SK-N-SH (cell line): Measurements from ENCODE around the gene GPATCH2L.

ENCODE experiments used
- CTCF ChIP-seq: fragments of 200-600 bp; sonication (generic); IDR thresholded peaks from 2 replicates; pipeline ENCODE4 v1.6.1; 2017; ENCODE audit warnings: antibody characterized with exemption, mild to moderate bottlenecking, moderate library complexity
- ELF1 ChIP-seq: IDR thresholded peaks from 2 replicates; pipeline ENCODE4 v1.4.0; 2012
- FOXJ3 ChIP-seq: sonication (generic); formaldehyde crosslinking; IDR thresholded peaks from 2 replicates; pipeline ENCODE4 v1.5.1; 2020; ENCODE audit warnings: mild to moderate bottlenecking, missing genetic modification reagents
- RCOR1 ChIP-seq: fragments of 150-350 bp; IDR thresholded peaks from 2 replicates; pipeline ENCODE4 v1.6.1; 2017; ENCODE audit warnings: antibody characterized with exemption, low read length
- TAF1 ChIP-seq: IDR thresholded peaks from 2 replicates; pipeline ENCODE4 v1.6.1; 2012; ENCODE audit warnings: low read depth, mild to moderate bottlenecking, low read length, moderate library complexity, borderline replicate concordance
- TCF12 ChIP-seq: IDR thresholded peaks from 2 replicates; pipeline ENCODE4 v1.4.0; 2012
- USF1 ChIP-seq: IDR thresholded peaks from 2 replicates; pipeline ENCODE4 v1.4.0; 2012; ENCODE audit warnings: low read depth, borderline replicate concordance
- TF ChIP-seq, protein P1 (sequence below): IDR thresholded peaks from 2 replicates; pipeline ENCODE4 v1.6.1; 2012; ENCODE audit warnings: mild to moderate bottlenecking, low read depth, low read length, moderate library complexity

DNA sequence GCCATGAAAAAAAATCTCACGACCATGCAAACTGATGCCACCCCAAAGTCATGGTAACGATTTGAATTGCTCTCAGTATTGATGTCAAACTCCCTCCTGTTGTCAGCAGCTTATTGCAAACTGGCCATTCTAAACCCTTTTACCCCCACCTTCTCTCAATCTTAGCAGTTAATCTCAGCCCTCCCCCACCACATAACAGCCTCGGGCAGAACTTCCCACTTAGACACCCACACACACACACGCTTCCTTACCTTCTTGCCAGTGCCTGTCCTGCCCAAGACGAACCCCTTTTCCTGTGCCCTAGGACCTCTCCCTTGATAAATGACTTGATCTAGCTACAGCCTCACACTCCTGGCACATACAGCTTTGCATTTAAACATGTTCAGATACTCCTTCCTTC lies 56.6 kb downstream of the GPATCH2L start:
- TF ChIP-seq CTCF (no peak), TAF1 (no peak), ELF1 (no peak), FOXJ3 (CRISPR knock-in tag) (no peak), TCF12 (no peak), USF1 (no peak), RCOR1 (no peak)
- TF ChIP-seq, protein P1, sequence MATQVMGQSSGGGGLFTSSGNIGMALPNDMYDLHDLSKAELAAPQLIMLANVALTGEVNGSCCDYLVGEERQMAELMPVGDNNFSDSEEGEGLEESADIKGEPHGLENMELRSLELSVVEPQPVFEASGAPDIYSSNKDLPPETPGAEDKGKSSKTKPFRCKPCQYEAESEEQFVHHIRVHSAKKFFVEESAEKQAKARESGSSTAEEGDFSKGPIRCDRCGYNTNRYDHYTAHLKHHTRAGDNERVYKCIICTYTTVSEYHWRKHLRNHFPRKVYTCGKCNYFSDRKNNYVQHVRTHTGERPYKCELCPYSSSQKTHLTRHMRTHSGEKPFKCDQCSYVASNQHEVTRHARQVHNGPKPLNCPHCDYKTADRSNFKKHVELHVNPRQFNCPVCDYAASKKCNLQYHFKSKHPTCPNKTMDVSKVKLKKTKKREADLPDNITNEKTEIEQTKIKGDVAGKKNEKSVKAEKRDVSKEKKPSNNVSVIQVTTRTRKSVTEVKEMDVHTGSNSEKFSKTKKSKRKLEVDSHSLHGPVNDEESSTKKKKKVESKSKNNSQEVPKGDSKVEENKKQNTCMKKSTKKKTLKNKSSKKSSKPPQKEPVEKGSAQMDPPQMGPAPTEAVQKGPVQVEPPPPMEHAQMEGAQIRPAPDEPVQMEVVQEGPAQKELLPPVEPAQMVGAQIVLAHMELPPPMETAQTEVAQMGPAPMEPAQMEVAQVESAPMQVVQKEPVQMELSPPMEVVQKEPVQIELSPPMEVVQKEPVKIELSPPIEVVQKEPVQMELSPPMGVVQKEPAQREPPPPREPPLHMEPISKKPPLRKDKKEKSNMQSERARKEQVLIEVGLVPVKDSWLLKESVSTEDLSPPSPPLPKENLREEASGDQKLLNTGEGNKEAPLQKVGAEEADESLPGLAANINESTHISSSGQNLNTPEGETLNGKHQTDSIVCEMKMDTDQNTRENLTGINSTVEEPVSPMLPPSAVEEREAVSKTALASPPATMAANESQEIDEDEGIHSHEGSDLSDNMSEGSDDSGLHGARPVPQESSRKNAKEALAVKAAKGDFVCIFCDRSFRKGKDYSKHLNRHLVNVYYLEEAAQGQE = no peak
